HG02885 (cell line): ENCODE results near the gene UPK3B.
"Not testable (repeated sequence)": the region's sequence is repeated elsewhere in the genome, so short reads cannot be mapped to it uniquely, and the experiment has no call there.

Source experiments
- ATAC-seq: cut with Tn5 transposase; IDR thresholded peaks from one replicate; pipeline ENCODE4 v1.9.1; 2021; ENCODE audit warnings: mild to moderate bottlenecking; ENCODE audit not compliant: unreplicated experiment, poor library complexity

UPK3B gene

DNA sequence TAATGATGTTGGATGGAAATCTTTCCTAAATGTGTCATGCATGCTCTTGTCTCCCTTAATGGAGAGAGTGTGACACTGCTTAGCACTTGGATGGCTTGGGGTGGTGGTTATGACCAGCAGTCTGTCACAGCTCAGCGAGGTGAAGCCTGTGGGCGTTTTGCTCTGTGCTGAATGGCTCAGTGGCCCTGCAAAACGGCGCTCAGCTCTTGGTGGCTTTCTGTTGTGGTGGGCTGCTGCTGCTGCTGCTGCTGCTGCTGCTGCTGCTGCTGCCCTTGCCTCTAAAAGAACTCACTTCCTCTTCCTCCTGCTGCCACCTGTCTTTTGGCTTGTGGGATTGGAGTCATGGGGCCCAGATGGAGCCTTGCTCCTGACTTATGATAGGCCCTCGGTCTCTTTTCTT lies 23.7 kb upstream of the UPK3B start:
- peak; percentile 99 for ATAC-seq

DNA sequence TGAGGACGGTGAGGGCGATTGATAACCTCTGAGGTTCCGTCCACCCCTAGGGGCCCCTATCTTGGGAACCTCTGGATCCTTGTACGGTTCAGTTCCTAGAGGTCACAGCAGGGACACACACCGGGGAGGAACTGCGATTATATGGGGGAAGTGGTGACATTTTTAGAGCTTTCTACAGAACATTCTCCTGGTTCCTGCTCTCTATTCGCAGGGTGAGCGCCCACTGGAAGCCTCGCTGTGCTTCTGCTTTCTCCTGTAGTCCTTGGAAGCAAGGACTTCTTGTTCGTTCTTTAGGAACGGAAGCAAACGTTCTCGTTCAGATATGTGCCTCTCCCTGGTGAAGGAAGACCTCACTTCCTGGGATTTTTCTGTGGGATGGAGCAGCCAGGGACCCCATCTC lies 22.4 kb upstream of the UPK3B start:
- ATAC-seq = not testable (repeated sequence)

DNA sequence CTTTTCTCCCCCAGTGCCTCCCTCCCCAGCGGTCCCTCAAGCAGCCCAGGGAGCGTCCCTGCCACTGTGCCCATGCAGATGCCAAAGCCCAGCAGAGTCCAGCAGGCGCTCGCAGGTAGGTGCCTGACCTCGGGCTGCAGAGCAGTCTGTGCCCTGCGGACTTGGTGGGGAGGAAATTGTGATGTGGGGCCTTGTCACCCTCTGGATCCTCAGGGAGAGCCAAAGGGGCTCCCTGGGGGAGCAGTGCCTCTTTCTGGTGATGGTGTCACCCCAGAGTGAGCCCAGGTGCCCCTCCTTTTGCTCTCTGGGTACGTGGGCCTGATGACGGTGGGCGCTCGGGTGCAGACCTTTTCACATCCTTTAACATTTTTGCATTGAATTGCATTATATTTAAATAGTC lies 18.2 kb upstream of the UPK3B start:
- not testable (repeated sequence) for ATAC-seq

DNA sequence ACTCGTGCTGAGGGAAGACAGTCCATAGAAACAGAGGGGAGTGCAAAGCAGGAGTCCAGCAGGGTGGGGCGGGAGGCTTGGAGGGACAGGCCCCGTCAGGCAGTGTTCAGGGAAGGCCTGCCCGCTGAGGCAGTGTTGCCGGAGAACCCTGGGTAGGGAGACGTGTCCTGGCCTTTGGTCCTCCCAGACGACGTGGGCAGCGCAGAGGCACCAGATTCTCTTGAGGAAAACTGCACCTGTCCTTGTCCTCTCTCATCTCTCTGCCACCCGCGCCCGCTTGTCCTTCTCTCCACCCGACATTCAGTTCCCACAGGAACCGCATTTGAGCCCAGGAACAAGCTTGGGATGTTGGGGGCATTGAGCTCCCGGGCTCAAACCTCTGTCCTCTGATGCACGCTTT lies 14.6 kb upstream of the UPK3B start:
- ATAC-seq = not testable (repeated sequence)

DNA sequence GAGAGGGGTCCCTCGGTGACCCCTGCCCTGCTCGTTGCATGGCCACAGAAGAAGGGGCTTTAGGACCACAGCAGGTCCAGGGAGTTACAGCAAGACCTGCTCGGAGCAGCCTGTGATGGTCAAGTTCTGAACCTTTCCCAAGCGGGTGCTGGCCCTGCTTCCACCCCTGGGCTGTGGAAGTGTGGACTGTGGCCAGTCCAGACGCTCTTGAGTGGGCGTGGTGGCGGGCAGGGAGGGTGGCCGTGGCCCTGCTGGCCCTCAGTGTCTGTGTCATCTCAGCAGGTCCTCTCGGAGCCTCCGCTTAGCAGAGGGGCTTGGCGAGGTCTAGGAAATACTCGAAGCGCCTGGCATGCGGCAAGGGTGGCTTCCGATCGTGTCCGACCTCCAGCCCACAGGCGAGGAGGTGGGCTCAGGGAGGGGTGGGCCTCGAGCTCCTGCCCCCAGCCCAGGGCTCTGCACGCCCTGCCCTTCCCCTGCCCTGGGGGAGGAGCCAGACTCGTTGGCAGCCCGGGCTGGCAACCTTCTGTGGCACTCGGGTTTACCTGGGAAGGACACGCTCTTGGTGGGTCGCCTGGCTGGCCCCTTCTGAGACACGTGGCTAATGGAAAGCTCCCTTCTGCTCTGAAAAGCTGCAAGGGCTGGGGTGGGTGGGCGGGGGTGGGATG lies 12.3 kb upstream of the UPK3B start:
- not testable (repeated sequence) for ATAC-seq

DNA sequence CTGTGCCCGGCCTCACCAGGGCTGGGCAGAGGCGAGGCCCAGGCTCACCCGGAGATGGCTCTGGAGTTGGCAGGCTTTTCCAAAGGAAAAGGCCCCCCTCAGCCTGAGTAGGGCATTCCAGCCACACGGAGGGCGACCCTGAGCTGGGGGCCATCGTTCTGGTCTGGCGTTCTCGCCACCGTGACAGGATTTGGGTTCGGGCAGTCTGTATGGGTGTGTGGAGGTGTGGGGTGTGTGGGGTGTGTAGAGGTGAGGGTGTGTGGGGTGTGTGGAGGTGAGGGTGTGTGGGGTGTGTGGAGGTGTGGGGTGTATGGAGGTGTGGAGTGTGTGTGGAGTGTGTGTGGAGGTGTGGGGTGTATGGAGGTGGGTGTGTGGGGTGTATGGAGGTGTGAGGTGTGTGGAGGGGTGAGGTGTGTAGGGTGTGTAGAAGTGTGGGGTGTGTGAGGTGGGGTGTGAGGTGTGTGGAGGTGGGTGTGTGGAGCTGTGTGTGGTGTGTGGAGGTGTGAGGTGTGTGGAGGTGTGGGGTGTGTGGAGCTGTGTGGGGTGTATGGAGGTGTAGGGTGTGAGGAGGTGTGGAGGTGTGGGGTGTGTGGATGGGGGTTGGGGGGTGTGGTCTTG lies 11.7 kb upstream of the UPK3B start:
- ATAC-seq = not testable (repeated sequence)

DNA sequence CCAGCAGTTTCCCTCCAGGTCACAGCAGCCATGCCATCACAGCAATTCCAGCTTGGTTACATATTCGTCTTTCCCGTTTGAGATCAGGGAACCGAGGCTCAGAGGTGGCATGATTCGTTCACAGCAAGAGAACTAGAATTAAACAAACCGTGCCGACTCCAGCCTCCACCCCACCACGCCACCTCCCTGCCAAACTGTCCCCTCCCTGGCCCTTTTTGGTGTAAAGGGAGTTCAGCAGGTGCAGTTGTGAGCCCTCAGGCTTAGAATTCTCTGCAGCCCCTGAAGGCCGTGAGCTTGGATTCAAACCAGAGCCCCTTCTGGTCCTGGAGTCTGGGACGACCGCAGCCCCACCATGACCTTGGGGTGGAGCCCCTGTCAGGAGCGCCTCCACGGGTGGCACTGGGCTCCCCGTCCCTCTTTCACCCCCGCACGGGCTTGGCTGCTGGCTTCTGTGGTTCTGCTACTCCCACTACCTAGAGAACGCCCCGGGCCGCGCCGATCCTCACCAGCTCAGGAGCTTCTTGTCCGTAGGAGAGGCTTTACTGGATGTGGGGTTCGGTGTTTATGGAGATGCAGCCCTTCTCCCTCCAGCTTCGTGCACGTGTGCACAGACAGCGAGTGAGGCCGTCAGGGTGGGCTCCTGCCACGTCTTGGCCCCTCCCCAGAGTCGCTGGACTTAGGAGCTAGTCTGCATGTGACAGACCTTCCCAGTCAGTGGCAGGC lies 11.0 kb upstream of the UPK3B start:
- ATAC-seq = not testable (repeated sequence)

DNA sequence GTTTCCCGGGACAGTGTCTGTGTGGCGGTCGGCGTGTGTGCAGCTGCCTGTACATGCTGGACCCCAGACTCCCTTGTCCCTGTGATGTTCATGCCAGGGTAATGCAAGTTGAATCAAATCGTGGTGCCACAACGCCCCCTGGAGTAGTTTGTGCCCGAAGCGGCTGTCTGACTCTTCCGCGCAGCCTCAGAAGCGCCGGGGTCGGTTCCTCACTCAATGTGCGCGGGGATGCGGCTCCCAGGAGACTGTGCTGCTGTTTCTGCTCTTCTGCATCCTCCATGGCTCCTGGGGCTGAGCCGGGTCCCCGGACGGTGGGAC lies 10.5 kb upstream of the UPK3B start:
- not testable (repeated sequence) for ATAC-seq

DNA sequence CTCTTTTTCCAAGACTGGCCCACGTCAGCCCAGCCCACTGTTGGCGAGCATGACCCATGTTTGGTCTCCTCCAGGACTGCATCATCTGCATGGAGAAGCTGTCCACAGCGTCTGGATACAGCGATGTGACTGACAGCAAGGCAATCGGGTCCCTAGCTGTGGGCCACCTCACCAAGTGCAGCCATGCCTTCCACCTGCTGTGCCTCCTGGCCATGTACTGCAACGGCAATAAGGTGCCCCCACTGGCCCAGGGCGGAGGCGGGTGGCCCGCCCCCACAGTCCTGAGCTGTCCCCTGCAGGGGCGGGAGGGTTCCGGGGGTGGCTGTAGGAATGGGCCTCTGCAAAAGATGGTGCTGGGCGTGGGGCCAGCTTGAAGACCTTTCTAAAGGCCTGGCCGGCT lies 8.1 kb upstream of the UPK3B start:
- not testable (repeated sequence) for ATAC-seq

DNA sequence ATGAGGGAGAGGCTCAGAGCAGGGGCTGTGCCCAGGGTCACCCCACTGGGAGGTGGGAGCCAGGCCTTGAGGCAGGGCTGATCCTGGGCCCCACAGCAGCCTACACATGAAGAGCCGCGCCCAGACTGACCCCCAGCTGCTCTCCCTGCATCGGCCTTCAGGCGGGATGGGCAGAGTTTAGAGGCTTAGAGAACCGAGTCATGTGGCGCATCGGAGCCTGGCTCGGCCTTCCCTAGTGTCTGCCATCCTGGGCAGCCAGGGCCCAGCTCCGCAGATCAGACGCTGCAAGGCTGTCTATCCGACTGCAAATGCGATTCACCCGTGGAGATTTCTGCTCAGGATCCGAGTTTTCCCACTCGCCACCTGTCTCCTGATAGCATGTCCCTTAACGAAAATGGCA lies 7.5 kb upstream of the UPK3B start:
- ATAC-seq = not testable (repeated sequence)

DNA sequence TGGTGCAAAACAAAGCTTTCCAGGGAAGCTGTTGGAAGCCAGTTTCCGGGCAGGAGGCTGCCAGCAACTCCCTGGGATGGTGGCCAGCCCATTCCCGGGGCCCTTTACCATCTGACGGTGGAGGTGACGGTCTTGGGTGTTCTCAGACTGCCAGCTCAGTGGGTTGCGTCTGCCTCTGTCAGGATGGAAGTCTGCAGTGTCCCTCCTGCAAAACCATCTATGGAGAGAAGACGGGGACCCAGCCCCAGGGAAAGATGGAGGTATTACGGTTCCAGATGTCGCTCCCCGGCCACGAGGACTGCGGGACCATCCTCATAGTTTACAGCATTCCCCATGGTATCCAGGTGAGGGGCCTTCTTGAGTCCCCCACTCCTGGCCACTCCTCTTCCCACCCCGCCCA lies 7.1 kb upstream of the UPK3B start:
- not testable (repeated sequence) for ATAC-seq

DNA sequence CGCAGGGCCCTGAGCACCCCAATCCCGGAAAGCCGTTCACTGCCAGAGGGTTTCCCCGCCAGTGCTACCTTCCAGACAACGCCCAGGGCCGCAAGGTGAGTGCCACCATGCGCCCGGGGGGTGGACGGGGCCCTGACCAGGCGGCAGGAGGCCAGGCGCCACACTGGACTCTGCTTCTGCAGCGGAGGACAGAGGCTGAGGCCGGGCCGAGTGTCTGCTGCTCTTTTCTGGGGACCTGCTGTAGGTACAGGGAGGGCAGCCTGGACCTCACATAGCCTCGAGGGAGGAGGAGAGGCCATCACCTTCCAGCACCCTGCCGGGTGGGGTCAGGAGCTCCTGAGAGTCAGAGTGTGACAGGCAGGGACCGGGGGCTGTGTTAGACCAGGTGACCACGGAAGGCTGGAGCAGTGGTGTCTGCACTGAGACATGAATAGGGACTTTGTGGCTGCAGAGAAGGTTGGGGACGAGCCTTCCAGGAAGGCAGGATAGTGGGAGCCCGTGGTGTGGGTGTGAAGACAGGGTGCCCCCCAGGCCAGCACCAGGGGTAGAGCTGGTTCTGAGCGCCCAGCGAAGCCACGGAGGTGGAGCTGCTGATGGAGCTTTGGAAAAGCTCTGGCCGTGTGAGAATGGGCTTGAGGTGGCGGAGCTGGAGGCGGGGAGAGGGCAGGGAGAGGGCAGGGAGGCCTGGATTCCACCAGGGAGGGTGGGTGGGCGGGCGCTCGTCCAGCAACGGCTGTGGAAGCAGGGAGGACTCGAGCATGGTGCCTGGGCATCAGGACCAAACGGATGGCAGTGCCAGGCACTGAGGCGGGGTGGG lies 5.8 kb upstream of the UPK3B start:
- not testable (repeated sequence) for ATAC-seq

DNA sequence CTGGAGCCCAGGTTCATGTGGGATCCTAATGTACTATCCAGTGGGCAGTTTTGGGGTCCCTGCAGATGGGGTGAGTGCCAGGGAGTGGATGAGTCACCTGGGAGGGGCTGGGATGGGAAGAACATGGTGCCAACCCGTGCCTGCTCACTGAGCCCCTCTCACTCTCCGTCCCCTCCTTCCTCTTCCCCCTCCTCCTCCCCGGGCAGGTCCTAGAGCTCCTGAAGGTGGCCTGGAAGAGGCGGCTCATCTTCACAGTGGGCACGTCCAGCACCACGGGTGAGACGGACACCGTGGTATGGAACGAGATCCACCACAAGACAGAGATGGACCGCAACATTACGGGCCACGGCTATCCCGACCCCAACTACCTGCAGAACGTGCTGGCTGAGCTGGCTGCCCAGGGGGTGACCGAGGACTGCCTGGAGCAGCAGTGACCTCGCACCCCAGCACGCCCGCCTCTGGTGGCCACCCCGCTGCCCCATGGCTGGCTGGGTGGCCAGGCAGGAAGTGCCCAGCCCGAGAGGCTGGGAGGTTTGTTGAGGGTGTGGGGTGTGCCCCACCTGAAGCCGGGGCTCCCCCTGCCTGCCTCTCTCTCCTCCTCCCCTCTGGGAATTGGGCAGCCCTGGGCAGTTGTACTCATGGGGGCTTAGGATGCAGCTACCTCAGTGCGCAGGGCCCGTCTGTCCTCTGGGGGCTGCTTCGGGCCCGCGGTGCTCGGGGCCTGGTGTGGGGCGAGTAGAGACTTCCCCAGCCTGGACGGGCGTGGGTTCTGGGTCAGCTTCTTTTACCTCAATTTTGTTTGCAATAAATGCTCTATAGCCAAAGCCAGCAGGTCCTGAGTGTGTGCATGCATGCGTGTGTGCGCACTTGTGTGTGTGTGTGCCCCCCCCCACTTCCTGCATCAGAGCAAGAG lies 4.9 kb upstream of the UPK3B start:
- no peak for ATAC-seq

DNA sequence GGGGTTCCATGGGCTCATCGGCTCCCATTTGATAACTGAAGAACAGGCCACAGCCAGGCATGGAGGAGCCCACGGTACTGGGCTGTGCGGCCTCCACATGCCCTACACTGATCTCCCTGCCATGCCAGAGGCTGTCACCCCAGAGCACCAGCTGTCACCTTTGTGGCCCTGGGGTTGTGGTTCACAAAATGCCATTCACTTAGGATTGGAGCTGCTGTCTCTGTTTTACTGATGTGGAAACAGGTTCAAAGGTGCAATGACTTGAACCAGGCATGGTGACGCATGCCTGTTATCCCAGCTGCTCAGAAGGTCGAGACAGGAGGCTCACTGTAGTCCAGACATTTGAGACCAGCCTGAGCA lies 4.3 kb upstream of the UPK3B start:
- ATAC-seq = no peak

DNA sequence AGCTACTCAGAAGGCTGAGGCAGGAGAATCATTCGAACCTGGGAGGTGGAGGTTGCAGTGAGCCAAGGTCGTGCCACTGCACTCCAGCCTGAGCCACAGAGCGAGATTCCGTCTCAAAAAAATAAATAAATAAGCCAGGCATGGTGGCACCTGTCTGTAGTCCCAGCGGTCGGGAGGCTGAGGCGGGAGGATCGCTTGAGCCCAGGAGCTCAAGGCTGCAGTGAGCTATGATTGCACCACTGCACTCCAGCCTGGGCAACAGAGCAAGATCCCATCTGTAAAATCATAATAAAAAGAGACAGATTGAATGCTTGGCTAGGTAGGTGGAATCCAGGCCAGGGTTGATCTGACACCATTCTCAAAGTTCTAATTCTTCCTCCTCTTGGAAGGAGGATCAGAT lies 3.7 kb upstream of the UPK3B start:
- ATAC-seq = not testable (repeated sequence)

DNA sequence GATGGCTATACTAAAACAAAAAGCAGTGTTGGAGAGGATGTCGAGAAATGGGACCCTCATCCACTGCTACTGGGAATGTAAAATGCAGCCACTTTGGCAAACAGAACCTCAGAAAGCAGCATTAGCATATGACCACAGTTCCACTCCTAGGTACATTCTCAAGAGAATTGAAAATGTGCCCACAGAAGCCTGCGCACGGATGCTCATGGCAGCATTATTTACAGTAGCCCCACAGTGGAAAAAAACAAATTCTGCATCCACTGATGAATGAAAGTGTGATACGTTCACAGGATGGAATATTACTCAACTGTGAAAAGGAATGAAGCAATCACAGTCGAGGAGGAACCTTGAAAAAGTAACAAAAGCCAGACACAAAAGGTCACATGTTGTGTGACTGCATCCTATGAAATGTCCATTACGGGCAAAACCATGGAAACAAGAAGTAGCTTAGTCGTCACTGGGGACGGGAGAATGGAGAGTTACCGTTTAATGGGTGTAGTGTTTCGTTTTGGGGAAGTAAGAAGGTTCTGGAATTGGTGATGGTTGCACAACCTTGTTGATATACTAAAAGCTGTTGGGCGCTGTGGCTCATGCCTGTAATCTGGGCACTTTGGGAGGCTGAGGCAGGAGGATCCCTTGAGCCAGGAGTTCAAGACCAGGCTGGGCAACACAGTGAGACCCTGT lies 2.5 kb upstream of the UPK3B start:
- no peak for ATAC-seq

DNA sequence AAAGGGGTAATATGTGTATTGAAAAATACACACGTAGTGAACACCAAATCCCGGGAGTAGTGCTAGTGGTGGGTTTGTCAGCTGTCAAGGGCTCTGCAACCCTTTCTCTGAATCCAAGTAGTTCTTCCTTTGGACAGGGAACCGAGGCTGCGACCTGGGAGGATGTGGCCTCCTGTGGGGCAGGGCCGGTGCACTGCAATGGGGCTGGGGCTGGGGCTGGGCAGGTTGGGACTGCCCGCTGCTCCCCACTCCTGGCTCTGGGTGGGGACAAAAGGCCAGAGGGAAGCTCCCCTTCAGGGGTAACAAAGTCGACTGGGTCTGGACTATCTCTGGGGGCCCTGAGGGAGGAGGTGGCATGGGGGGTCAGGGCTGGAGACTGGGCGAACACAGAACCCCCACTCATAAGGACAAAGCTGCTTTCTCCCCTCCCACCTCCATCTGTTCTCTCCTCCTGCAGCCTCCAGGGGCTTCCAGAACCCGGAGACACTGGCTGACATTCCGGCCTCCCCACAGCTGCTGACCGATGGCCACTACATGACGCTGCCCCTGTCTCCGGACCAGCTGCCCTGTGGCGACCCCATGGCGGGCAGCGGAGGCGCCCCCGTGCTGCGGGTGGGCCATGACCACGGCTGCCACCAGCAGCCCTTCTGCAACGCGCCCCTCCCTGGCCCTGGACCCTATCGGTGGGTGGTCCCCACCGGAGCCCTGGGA lies 1.0 kb downstream of the UPK3B start:
- ATAC-seq = not testable (repeated sequence)

DNA sequence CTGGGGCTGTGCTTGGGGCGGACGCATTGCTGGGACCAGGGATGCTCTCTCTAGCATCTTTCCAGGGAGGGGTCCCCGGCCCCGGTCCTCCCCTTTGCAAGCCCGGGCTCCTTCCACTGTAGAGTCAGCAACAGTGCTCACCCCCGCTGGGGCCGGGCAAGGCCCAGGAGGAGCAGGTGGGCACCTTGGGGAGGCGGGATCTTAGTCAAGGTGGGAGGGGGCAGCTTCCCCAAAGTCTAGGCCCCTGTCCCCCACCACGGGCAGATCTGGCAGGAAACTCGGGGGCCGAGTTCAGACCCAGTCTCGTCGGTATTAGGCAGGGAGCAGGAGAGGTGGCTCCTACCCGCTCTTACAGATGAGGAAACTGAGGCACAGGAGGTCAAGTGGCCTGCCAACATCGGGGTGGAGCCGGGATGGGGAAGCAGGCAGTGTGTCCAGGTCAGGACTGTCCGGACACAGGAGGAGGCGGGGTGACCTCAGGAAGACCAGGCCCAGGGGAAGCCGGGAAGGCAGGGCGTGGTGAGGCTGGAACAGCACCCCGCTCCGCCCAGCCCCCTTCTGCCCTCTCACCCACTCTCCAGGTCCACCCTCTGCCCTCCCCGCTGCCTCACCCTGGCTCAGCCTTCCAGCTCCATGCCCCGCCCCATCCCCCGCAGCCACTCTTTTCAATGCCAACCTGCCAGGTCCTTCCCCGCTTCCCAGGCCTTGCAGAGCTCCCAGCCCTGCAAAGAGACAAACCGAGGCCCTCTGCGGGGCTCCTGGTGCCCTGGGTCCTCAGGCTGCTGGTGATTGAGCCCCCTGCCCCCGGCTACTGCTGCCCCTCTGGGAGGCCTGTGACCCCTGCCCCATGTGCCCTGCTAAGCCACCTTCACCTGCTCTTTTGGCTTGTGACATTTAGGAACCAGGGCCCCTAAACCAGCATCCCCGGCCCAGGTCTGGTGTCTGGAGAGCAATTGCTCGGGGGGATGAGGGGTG lies 1.8 kb downstream of the UPK3B start:
- not testable (repeated sequence) for ATAC-seq
